AG04450 (cell line): ENCODE measurements around the gene RCAN2. TPM values are rescaled to one million over a fixed set of nuclear protein-coding genes. Genes with fewer than 3 reads are reported as not detected.

Experiments used
- CTCF ChIA-PET: fragments of 300-600, 350-600 bp; formaldehyde crosslinking; extraction: SDS; loops from one replicate; lab custom pipeline; 2022; ENCODE audit warnings: antibody characterized with exemption, inconsistent platforms; lab: Charles Lee
- POLR2A ChIA-PET: fragments of 350-600 bp; formaldehyde crosslinking; extraction: SDS; loops from one replicate; lab custom pipeline; 2021; ENCODE audit warnings: antibody characterized with exemption, inconsistent platforms; lab: Yijun Ruan, JAX
- DNase-seq: peaks from one replicate; pipeline ENCODE4 v3.0.0-alpha.2; 2011; ENCODE audit warnings: low read depth, low spot score
- H3K27ac ChIP-seq: one replicate; pipeline ENCODE4 v1.5.1; 2012; ENCODE audit warnings: low read depth, low read length, control low read depth
- H3K27me3 ChIP-seq: one replicate; pipeline ENCODE4 v1.6.0; 2012; ENCODE audit warnings: low read length; ENCODE audit not compliant: control insufficient read depth, insufficient read depth
- H3K4me3 ChIP-seq: 2 replicates; pipeline ENCODE4 v1.5.1; 2011; ENCODE audit warnings: mild to moderate bottlenecking, low read depth, low read length, control low read depth
- H3K9me3 ChIP-seq: 2 replicates; pipeline ENCODE4 v1.5.1; 2012; ENCODE audit warnings: low read length; ENCODE audit not compliant: control insufficient read depth, insufficient read depth
- polyA plus RNA-seq: library from polyadenylated mRNA; depleted of rRNA; stranded (reverse); fragments of >200 nt; gene quantifications from 2 replicates; pipeline ENCODE4 v1.2.3, GENCODE V29; 2011
- TF ChIP-seq, protein P1 (sequence below): IDR thresholded peaks from 2 replicates; pipeline ENCODE4 v1.5.1; 2011; ENCODE audit warnings: low read depth, low read length, control low read depth, inconsistent platforms

RCAN2 gene
- polyA plus RNA-seq, 1 experiment, result 0.11 TPM

DNA sequence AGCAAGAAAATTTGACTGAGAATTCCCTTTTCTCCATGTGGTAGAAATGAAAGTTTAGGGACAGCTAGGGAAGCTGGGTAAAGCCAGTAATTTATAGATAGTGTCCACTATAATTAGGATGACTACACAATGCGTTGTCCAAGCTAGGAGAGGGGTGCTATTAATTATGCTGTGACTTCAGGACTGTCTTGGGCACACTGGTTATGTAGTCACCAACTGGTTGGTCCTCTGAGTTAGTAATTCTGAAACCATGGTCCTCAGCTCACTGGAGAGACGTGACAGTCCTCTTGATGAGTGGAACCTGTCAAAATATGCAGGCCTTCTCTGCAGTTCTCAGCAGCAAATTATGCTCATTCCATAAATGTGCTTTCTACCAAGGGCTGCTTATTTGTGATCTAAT, 225.9 kb downstream of the RCAN2 start:
- ChIA-PET CTCF (no interaction called here), POLR2A (no interaction called here)
- TF ChIP-seq, protein P1, sequence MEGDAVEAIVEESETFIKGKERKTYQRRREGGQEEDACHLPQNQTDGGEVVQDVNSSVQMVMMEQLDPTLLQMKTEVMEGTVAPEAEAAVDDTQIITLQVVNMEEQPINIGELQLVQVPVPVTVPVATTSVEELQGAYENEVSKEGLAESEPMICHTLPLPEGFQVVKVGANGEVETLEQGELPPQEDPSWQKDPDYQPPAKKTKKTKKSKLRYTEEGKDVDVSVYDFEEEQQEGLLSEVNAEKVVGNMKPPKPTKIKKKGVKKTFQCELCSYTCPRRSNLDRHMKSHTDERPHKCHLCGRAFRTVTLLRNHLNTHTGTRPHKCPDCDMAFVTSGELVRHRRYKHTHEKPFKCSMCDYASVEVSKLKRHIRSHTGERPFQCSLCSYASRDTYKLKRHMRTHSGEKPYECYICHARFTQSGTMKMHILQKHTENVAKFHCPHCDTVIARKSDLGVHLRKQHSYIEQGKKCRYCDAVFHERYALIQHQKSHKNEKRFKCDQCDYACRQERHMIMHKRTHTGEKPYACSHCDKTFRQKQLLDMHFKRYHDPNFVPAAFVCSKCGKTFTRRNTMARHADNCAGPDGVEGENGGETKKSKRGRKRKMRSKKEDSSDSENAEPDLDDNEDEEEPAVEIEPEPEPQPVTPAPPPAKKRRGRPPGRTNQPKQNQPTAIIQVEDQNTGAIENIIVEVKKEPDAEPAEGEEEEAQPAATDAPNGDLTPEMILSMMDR, result no peak
- no peak for DNase-seq
- Histone ChIP-seq H3K27me3 (no peaks in the 10 kb centered on the region), H3K27ac (no peak overlapping the region), H3K9me3 (no peaks in the 10 kb centered on the region), H3K4me3 (no peak overlapping the region)

DNA sequence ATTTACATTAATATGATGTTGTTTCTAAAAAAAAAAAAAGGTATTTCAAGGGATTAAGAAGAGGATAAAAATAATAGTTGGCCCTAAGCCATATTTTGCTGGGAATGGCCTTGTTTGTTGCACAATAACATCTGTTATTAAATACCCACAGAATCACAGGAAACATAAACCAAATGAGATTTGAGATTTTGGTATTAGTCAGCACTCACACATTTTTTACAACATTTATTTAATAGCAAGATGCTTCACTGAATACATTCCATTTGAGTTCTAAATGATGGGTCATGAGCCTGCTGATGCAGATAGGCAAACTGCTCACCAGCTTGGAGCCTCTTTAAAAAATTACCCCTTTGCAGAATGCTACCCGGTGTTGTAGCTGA, 227.6 kb downstream of the RCAN2 start:
- Histone ChIP-seq H3K9me3 (no peaks in the 10 kb centered on the region), H3K27ac (no peak overlapping the region), H3K4me3 (no peak overlapping the region), H3K27me3 (no peaks in the 10 kb centered on the region)
- ChIA-PET CTCF (no interaction called here), POLR2A (no interaction called here)
- TF ChIP-seq, protein P1, result no peak
- no peak for DNase-seq

DNA sequence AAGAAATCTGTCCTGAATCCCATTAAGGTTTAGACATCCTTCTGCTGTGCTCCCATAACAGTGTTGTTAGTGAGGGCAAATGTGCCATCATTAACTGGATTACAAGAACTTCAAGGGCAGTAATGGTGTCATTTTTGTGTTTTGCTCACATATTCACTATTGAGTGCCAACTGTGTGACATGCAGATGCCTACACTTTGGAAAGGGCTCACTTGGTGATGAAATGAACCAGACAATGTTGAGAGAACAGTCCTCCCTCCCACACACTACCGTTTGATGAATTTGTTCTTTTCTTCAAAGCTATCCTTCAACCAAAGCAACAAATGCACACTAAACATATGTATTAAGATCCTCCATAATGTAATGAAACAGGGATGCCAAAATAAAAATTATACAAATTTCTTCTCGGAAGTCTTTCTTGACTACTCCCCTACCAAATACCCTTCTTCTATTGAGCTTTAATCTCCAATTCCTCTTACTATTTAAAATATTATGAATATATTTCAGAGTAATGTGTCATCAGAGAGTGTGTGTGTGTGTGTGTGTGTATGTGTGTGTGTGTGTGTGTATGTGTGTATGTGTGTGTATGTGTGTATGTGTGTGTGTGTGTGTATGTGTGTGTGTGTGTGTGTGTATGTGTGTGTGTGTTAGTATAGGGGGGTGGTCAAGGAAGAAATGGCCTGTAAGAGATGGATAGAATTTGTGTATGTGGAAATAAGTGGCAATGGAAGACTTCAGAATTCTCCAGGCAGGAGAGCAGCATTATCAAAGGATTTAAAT, 228.1 kb downstream of the RCAN2 start:
- H3K4me3 ChIP-seq, result no peak overlapping the region
- no peak for DNase-seq
- CTCF ChIA-PET, result no interaction called here
- H3K27me3 ChIP-seq, result no peaks in the 10 kb centered on the region
- no peaks in the 10 kb centered on the region for H3K9me3 ChIP-seq
- POLR2A ChIA-PET, result no interaction called here
- no peak overlapping the region for H3K27ac ChIP-seq
- TF ChIP-seq, protein P1, result no peak

DNA sequence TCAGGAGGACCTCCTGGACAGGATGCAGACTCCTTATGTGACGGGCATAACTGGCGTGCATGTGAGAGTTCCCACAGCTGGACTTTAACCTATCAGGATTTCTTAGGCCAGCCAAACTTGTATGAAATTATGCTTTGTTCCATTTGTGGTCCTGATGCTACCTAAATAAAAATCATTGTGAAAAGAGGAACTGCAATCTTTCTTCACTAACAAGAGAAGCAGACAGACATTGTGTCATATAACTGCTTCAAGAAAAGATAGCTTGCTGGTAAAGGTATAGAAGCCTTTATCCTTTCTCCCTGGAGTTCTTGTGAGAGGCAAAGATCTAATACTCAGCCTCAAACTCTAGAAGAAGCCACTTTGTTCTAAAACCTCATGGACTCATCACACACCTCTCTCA, 233.0 kb downstream of the RCAN2 start:
- Histone ChIP-seq H3K9me3 (no peaks in the 10 kb centered on the region), H3K27me3 (no peaks in the 10 kb centered on the region), H3K27ac (no peak overlapping the region), H3K4me3 (no peak overlapping the region)
- ChIA-PET POLR2A (no interaction called here), CTCF (no interaction called here)
- TF ChIP-seq, protein P1, result no peak
- no peak for DNase-seq

DNA sequence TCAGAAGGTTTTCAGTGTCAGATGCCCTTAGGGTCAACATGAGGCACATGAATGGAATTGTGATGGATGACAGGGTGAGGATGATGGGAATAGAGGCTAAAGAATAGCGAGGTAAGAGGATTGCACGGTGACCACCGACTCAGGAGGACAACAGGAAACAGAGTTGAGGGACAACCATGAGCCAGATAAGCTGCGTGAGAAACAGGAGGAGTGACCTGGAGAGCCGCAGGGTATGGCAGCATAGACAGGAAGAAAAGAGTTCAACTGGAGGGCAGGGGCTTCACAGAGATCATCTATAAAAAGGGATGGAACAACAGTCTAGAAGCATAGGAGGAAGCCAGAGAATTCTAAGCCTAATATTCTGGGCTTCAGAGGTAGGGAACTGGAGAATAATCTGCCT, 235.7 kb downstream of the RCAN2 start:
- POLR2A ChIA-PET, result no interaction called here
- H3K9me3 ChIP-seq, result no peaks in the 10 kb centered on the region
- H3K4me3 ChIP-seq, result no peak overlapping the region
- TF ChIP-seq, protein P1, result no peak
- DNase-seq, result no peak
- no peak overlapping the region for H3K27ac ChIP-seq
- CTCF ChIA-PET, result no interaction called here
- no peaks in the 10 kb centered on the region for H3K27me3 ChIP-seq
